H9 (cell line): ENCODE measurements around the gene MICAL3. TPM values are rescaled to one million over a fixed set of nuclear protein-coding genes. Genes with fewer than 3 reads are reported as not detected.

Experiments used
- DNase-seq: peaks from one replicate; pipeline ENCODE4 v3.0.0-alpha.2; 2017
- H2AFZ ChIP-seq: one replicate; pipeline ENCODE4 v1.6.1; 2013; ENCODE audit warnings: mild to moderate bottlenecking, low read length, control low read depth, moderate library complexity
- H2AK5ac ChIP-seq: 2 replicates; pipeline ENCODE4 v1.6.1; 2013; ENCODE audit warnings: low read length, control low read depth, mixed read lengths; ENCODE audit not compliant: insufficient read length
- H2BK120ac ChIP-seq: one replicate; pipeline ENCODE4 v1.6.1; 2013; ENCODE audit warnings: low read depth, mild to moderate bottlenecking, low read length, control low read depth, inconsistent platforms; ENCODE audit not compliant: poor library complexity, severe bottlenecking
- H2BK12ac ChIP-seq: 2 replicates; pipeline ENCODE4 v1.6.1; 2013; ENCODE audit warnings: low read length, control low read depth, mixed read lengths, low read depth; ENCODE audit not compliant: insufficient read length
- H2BK15ac ChIP-seq: 2 replicates; pipeline ENCODE4 v1.6.1; 2013; ENCODE audit warnings: low read depth, low read length, control low read depth
- H2BK20ac ChIP-seq: one replicate; pipeline ENCODE4 v1.6.1; 2013; ENCODE audit warnings: low read depth, mild to moderate bottlenecking, low read length, control low read depth, inconsistent platforms; ENCODE audit not compliant: poor library complexity, severe bottlenecking
- H2BK5ac ChIP-seq: 2 replicates; pipeline ENCODE4 v1.6.1; 2013; ENCODE audit warnings: low read length, control low read depth, mixed read lengths; ENCODE audit not compliant: insufficient read length
- H3K14ac ChIP-seq: 2 replicates; pipeline ENCODE4 v1.6.1; 2013; ENCODE audit warnings: low read length, control low read depth; ENCODE audit not compliant: insufficient read depth
- H3K18ac ChIP-seq: 2 replicates; pipeline ENCODE4 v1.6.1; 2013; ENCODE audit warnings: low read depth, mild to moderate bottlenecking, mixed read lengths, low read length, control low read depth; ENCODE audit not compliant: insufficient read length
- H3K23ac ChIP-seq: 2 replicates; pipeline ENCODE4 v1.6.1; 2013; ENCODE audit warnings: low read length, control low read depth, mixed read lengths, low read depth; ENCODE audit not compliant: insufficient read length
- H3K23me2 ChIP-seq: 2 replicates; pipeline ENCODE4 v1.6.1; 2013; ENCODE audit warnings: low read depth, mild to moderate bottlenecking, mixed read lengths, low read length, control low read depth; ENCODE audit not compliant: insufficient read length, poor library complexity, severe bottlenecking
- H3K27ac ChIP-seq: 2 replicates; pipeline ENCODE4 v1.5.1; 2013; ENCODE audit warnings: low read length, control low read depth, mixed read lengths, low read depth; ENCODE audit not compliant: insufficient read length
- H3K27me3 ChIP-seq: 2 replicates; pipeline ENCODE4 v1.6.1; 2013; ENCODE audit warnings: low read length, control low read depth, inconsistent platforms; ENCODE audit not compliant: insufficient read depth
- H3K4ac ChIP-seq: 2 replicates; pipeline ENCODE4 v1.6.1; 2013; ENCODE audit warnings: low read depth, mild to moderate bottlenecking, control low read depth, inconsistent platforms, low read length, moderate library complexity
- H3K4me1 ChIP-seq: 2 replicates; pipeline ENCODE4 v1.6.1; 2013; ENCODE audit warnings: low read length, control low read depth, inconsistent platforms; ENCODE audit not compliant: insufficient read depth
- H3K4me2 ChIP-seq: 2 replicates; pipeline ENCODE4 v1.6.1; 2013; ENCODE audit warnings: low read length, control low read depth, mixed read lengths; ENCODE audit not compliant: insufficient read length, insufficient read depth
- H3K56ac ChIP-seq: 2 replicates; pipeline ENCODE4 v1.6.1; 2013; ENCODE audit warnings: low read depth, mild to moderate bottlenecking, mixed read lengths, low read length, control low read depth; ENCODE audit not compliant: insufficient read length
- H3K79me1 ChIP-seq: 2 replicates; pipeline ENCODE4 v1.6.1; 2013; ENCODE audit warnings: low read depth, mild to moderate bottlenecking, moderate library complexity, low read length, control low read depth, inconsistent platforms; ENCODE audit not compliant: insufficient read depth, poor library complexity, severe bottlenecking
- H3K79me2 ChIP-seq: 2 replicates; pipeline ENCODE4 v1.6.1; 2013; ENCODE audit warnings: low read length, control low read depth, inconsistent platforms; ENCODE audit not compliant: insufficient read depth
- H3K9ac ChIP-seq: 2 replicates; pipeline ENCODE4 v1.6.1; 2013; ENCODE audit warnings: low read length, control low read depth, mixed read lengths; ENCODE audit not compliant: insufficient read length; ENCODE audit errors: extremely low read depth
- H3K9me3 ChIP-seq: one replicate; pipeline ENCODE4 v1.6.1; 2013; ENCODE audit warnings: low read depth, low read length, inconsistent platforms; ENCODE audit not compliant: control insufficient read depth
- H3T11ph ChIP-seq: one replicate; pipeline ENCODE4 v1.6.1; 2013; ENCODE audit warnings: mild to moderate bottlenecking, low read length, control low read depth, inconsistent platforms
- H4K20me1 ChIP-seq: one replicate; pipeline ENCODE4 v1.6.1; 2013; ENCODE audit not compliant: control insufficient read depth, insufficient read length, insufficient read depth
- H4K5ac ChIP-seq: 2 replicates; pipeline ENCODE4 v1.6.1; 2013; ENCODE audit warnings: low read depth, mild to moderate bottlenecking, mixed read lengths, low read length, control low read depth; ENCODE audit not compliant: insufficient read length
- H4K8ac ChIP-seq: replicated peaks from 2 replicates; pipeline ENCODE4 v1.6.1; 2013; ENCODE audit warnings: low read length, control low read depth, mixed read lengths, low read depth; ENCODE audit not compliant: insufficient read length
- H4K91ac ChIP-seq: 2 replicates; pipeline ENCODE4 v1.6.1; 2013; ENCODE audit warnings: low read depth, mild to moderate bottlenecking, moderate library complexity, mixed read lengths, low read length, control low read depth; ENCODE audit not compliant: insufficient read length
- H3K27ac Mint-ChIP-seq, 3 experiments: 2 replicates in 2 of 3; 3 replicates in 1 of 3; pipeline ENCODE4 v1.8.0; 2020 to 2021; ENCODE audit warnings: mixed read lengths in 3 of 3, mild to moderate bottlenecking in 1 of 3, moderate library complexity in 1 of 3
- H3K27me3 Mint-ChIP-seq: 2 replicates; pipeline ENCODE4 v1.8.0; 2021; ENCODE audit warnings: low read depth, mild to moderate bottlenecking, moderate library complexity, mixed read lengths
- H3K36me3 Mint-ChIP-seq, 3 experiments: 2 replicates in 2 of 3; 3 replicates in 1 of 3; pipeline ENCODE4 v1.8.0; 2020 to 2021; ENCODE audit warnings: low read depth in 3 of 3, mixed read lengths in 3 of 3; ENCODE audit not compliant: insufficient read depth in 1 of 3
- H3K4me1 Mint-ChIP-seq, 2 experiments: 2 replicates each; pipeline ENCODE4 v1.8.0; 2020; ENCODE audit warnings: mixed read lengths in 2 of 2
- H3K4me3 Mint-ChIP-seq, 2 experiments: 2 replicates in 1 of 2; 3 replicates in 1 of 2; pipeline ENCODE4 v1.8.0; 2020 to 2021; ENCODE audit warnings: mild to moderate bottlenecking in 2 of 2, mixed read lengths in 2 of 2, moderate library complexity in 1 of 2
- H3K9me3 Mint-ChIP-seq, 2 experiments: 2 replicates in 1 of 2; 3 replicates in 1 of 2; pipeline ENCODE4 v1.8.0; 2020; ENCODE audit warnings: mild to moderate bottlenecking in 2 of 2, mixed read lengths in 2 of 2, moderate library complexity in 1 of 2
- WGBS: extraction: QIAGEN DNeasy Blood & Tissue Kit; methylation state at CpG from one replicate; pipeline ENCODE4 v1.1.7; 2013; ENCODE audit warnings: missing lambda C conversion rate, low lambda C conversion rate, mixed read lengths; ENCODE audit not compliant: insufficient read length; ENCODE audit errors: extremely low coverage; 5-methylcytosine and 5-hydroxymethylcytosine counted together
- total RNA-seq: library from RNA; stranded (reverse); gene quantifications from 2 replicates; pipeline ENCODE4 v1.2.1, GENCODE V29; 2021
- TF ChIP-seq, protein P1 (sequence below): fragments of 200-600 bp; sonication (generic); conservative IDR thresholded peaks from 3 replicates; pipeline ENCODE4 v1.8.0; 2021; ENCODE audit warnings: antibody characterized with exemption, mild to moderate bottlenecking

MICAL3 gene
- total RNA-seq, 1 experiment from 2014 or later = 50.2 TPM

GRCh38 chr22:17873804-17874203 lies 150.6 kb downstream of the MICAL3 start:
- H3K4me1 Mint-ChIP-seq = no peaks in the 10 kb centered on the region
- H2BK12ac ChIP-seq = no peak overlapping the region
- H3K4me1 ChIP-seq = no peaks in the 10 kb centered on the region
- H3K9me3 Mint-ChIP-seq = no peaks in the 10 kb centered on the region
- H4K91ac ChIP-seq = no peak overlapping the region
- no CpG with 5 or more reads among the region's 10 CpGs for WGBS
- no peaks in the 10 kb centered on the region for H3K23me2 ChIP-seq
- no peak overlapping the region for H3K56ac ChIP-seq
- H2BK120ac ChIP-seq = no peak overlapping the region
- H3K79me1 ChIP-seq = no peaks in the 10 kb centered on the region
- H3K27me3 ChIP-seq = peaks cover 18% of the 10 kb centered on the region; the same call in 1 of the 2 replicates
- no peak overlapping the region for H2BK5ac ChIP-seq
- no peak overlapping the region for H4K5ac ChIP-seq
- TF ChIP-seq, protein P1, sequence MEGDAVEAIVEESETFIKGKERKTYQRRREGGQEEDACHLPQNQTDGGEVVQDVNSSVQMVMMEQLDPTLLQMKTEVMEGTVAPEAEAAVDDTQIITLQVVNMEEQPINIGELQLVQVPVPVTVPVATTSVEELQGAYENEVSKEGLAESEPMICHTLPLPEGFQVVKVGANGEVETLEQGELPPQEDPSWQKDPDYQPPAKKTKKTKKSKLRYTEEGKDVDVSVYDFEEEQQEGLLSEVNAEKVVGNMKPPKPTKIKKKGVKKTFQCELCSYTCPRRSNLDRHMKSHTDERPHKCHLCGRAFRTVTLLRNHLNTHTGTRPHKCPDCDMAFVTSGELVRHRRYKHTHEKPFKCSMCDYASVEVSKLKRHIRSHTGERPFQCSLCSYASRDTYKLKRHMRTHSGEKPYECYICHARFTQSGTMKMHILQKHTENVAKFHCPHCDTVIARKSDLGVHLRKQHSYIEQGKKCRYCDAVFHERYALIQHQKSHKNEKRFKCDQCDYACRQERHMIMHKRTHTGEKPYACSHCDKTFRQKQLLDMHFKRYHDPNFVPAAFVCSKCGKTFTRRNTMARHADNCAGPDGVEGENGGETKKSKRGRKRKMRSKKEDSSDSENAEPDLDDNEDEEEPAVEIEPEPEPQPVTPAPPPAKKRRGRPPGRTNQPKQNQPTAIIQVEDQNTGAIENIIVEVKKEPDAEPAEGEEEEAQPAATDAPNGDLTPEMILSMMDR = no peak
- DNase-seq = no peak
- H3K27ac Mint-ChIP-seq = no peak overlapping the region
- H3K9me3 ChIP-seq = no peaks in the 10 kb centered on the region
- H3K27me3 Mint-ChIP-seq = peaks cover 72% of the 10 kb centered on the region
- H3K14ac ChIP-seq = no peak overlapping the region
- H4K8ac ChIP-seq = no peak overlapping the region
- H2BK15ac ChIP-seq = no peak overlapping the region
- H4K20me1 ChIP-seq = no peaks in the 10 kb centered on the region
- H3K4ac ChIP-seq = no peak overlapping the region
- H2AK5ac ChIP-seq = no peak overlapping the region
- no peaks in the 10 kb centered on the region for H3K79me2 ChIP-seq
- no peak overlapping the region for H3K9ac ChIP-seq
- no peak overlapping the region for H3K23ac ChIP-seq
- H3K4me2 ChIP-seq = no peak overlapping the region
- peaks cover 29 to 76% (median 45%) of the 10 kb centered on the region in 3 experiments; a peak in 6 of 7 replicates for H3K36me3 Mint-ChIP-seq
- H3K27ac ChIP-seq = no peak overlapping the region
- H2BK20ac ChIP-seq = no peak overlapping the region
- H2AFZ ChIP-seq = no peak overlapping the region
- no peak overlapping the region for H3K4me3 Mint-ChIP-seq
- no peak overlapping the region for H3T11ph ChIP-seq
- no peak overlapping the region for H3K18ac ChIP-seq
